Measurements from ENCODE around the gene IL2RG. TPM values are rescaled to one million over a fixed set of nuclear protein-coding genes. Genes with fewer than 3 reads are reported as not detected.

The IL2RG gene
- 0.11 to 0.30 TPM (median 0.23 TPM) in 4 of 5 replicates, not detected in the other for total RNA-seq (2022; extraction: Qiagen RNA extraction)

GRCh38 chrX:71111141-71111843 is at the start of gene IL2RG:
TSS of gene IL2RG (minus strand) at chrX:71111577. CDS start at chrX:71111539, 38 bp downstream.

DNA sequence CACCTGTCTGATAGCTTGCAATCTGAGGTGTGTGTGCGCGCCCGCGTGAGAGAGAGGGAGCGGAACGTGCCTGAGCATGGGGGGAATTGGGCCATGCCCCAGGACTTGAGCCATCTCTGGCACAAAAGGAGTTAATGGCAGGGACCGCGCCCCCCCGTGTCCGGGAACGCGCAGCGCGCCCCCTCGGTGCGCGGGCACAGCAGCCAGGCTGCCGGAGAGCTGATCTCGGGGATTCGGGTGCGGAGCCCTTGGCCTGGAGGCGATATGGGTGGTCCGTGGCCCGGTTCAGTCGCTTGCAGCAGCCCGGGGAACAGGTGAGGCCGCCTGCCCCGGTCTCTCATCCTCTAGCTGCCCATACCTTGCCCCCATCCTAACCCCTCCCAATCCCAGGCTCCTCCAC is 33.3 kb upstream of the IL2RG start, which contains the start of gene NLGN3:
NLGN3 (plus strand) TSS at position 191 of the 400 bp plus-strand sequence. CDS start 2,909 bp downstream, outside the sequence.

DNA sequence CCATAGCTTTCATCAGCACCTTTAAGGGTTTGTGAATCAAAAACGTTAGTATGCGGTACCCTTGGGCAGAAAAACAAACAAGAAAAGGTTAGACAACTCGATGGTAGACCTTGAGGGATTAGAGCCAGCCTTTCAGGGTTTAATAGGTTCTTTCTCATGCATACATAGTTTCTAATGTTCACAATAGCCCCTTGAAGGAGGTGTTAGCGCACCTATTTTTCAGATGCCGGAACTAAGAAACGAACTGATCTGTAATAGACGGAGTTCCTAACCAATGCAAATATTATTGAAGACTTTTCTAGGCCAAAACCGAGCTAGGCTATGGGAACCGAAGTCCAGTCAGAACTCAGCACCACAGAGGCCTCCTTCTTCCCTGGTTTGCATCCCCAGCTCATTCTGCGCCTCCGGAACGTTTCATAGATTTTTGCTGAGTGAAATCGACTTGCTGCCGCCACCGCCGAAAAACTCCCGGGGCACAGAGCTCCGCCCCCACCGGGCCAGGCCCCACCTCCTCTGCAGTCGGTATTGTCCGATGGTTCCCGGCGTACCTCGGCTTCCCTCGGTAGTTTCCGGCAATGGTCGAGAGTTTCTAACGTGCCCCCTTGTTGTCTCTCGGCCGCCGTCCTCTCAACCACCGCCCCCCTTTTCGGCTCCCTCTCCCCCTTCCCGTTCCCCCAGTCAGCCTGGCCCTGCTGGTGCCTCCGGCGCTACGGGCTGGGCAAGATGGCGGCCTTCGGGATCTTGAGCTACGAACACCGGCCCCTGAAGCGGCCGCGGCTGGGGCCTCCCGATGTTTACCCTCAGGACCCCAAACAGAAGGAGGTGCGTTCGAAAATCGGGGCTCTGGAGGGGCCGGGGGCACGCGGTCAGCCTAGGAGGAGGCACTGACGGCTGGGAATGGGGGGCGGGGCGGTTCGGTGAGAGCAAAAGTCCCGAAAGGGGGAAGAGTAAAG is 6.9 kb upstream of the IL2RG start, which contains the start of gene MED12:
MED12 (plus strand) TSS at position 565 of the 953 bp plus-strand sequence; CDS start at position 724, 159 bp downstream.

GRCh38 chrX:71106427-71106826 is 5.0 kb downstream of the IL2RG start, which contains the start of gene CXorf65:
TSS of gene CXorf65 (minus strand) at chrX:71106740. CDS start at chrX:71106556, 184 bp downstream.

DNA sequence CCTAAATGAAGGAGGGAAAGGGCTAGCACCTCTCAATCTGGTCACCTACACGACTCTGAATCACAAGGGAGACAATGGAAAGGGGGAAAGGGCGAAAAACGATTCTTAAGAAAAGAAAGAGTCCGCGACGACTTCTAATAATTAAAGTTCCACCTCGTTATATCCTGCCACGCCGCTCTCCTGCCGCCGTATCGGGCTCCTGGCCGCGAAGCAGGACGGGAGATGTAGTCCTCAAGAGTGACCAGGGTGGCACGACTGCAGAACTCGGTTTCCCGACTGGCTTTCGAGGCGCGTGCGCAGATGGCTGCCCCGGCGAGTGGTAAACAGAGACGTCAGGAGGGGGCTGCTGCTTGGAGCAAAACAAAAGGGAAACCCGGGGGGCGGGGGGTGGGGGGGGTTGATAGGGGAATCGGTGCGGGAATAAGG is 15.8 kb downstream of the IL2RG start, which contains the start of gene FOXO4:
FOXO4 (plus strand) TSS at position 297 of the 426 bp plus-strand sequence. CDS start 678 bp downstream, outside the sequence.

GRCh38 chrX:71068044-71068918 is 43.1 kb downstream of the IL2RG start, which contains the start of gene SNX12:
TSS of gene SNX12 (minus strand) at chrX:71068334. CDS start at chrX:71068306, 28 bp downstream.

Other genes starting within 250 kb of the IL2RG start
- not detected in 5 replicates for gene TEX11, start 202.9 kb downstream of the IL2RG start, total RNA-seq (2022; extraction: Qiagen RNA extraction)
- not detected in 5 replicates for gene SLC7A3, start 180.5 kb downstream of the IL2RG start, total RNA-seq (2022; extraction: Qiagen RNA extraction)
- gene SNX12, start 43.2 kb downstream of the IL2RG start, total RNA-seq (2022; extraction: Qiagen RNA extraction), result 71.4 to 76.6 TPM (median 72.8 TPM) in 5 replicates
- 0.91 to 1.9 TPM (median 1.5 TPM) in 5 replicates for gene FOXO4, start 15.7 kb downstream of the IL2RG start, total RNA-seq (2022; extraction: Qiagen RNA extraction)
- not detected in 5 replicates for gene CXorf65, start 4.8 kb downstream of the IL2RG start, total RNA-seq (2022; extraction: Qiagen RNA extraction)
- 8.3 to 11.9 TPM (median 10.2 TPM) in 5 replicates for gene MED12, start 7.0 kb upstream of the IL2RG start, total RNA-seq (2022; extraction: Qiagen RNA extraction)
- 0.89 to 1.1 TPM (median 1.1 TPM) in 5 replicates for gene NLGN3, start 33.3 kb upstream of the IL2RG start, total RNA-seq (2022; extraction: Qiagen RNA extraction)
- gene GJB1, start 111.6 kb upstream of the IL2RG start, total RNA-seq (2022; extraction: Qiagen RNA extraction), result 0.09 to 0.13 TPM (median 0.10 TPM) in 3 of 5 replicates, not detected in the others
- gene ZMYM3, start 142.6 kb upstream of the IL2RG start, total RNA-seq (2022; extraction: Qiagen RNA extraction), result 10.2 to 14.3 TPM (median 13.1 TPM) in 5 replicates
- 340 to 388 TPM (median 374 TPM) in 5 replicates for gene NONO, start 172.1 kb upstream of the IL2RG start, total RNA-seq (2022; extraction: Qiagen RNA extraction)
- 0.79 to 1.2 TPM (median 1.0 TPM) in 5 replicates for gene ITGB1BP2, start 190.2 kb upstream of the IL2RG start, total RNA-seq (2022; extraction: Qiagen RNA extraction)

Measured in A549 treated with Mapracorat at 1 μM for 4 hours (cell line).